HL-60/S4 treated with phorbol 12-myristate 13-acetate at 8.2 ng/mL for 4 days and 3 days (cell line): Measurements from ENCODE around the gene DTX1.

Source experiments
- in situ Hi-C: fragments of 300-500 bp; cut with MboI; formaldehyde crosslinking; loops from 2 replicates; pipeline ENCODE4 v1.15.0; 2022; ENCODE audit warnings: low sequenced_read_pairs

DTX1 gene

GRCh38 chr12:113054948-113055486 lies 1.5 kb upstream of the DTX1 start:
- in situ Hi-C loops: no loop called here

GRCh38 chr12:113055594-113056380 lies 743 bp upstream of the DTX1 start:
- in situ Hi-C loops: no loop called here

- in situ Hi-C loops: no loop called here
These were observed 224 bp upstream of the DTX1 start for GRCh38 chr12:113056381-113056630.

- in situ Hi-C loops: no loop called here
These were observed 1.3 kb downstream of the DTX1 start for GRCh38 chr12:113057565-113058485.

DNA sequence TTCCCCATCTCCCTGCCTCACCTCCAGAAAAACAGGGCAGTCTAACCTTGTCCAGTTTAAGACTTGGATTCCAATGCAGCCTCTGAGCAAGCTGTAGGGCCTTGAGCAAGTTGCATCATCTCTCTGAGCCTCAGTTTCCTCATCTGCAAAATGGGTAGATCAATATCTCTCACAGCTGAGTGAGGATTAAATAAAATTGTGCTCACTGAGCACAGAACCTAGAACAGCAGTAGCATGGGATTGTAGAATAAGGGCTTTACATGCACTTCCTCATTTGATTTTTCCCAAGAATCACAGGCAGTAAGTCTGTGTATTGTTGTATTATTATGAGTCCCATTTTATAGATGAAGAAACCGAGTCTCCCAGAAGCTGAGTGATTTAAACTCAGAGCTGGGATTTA lies 2.0 kb downstream of the DTX1 start:
- in situ Hi-C loops: no loop called here

GRCh38 chr12:113059071-113059595 lies 2.6 kb downstream of the DTX1 start:
- in situ Hi-C loops: no loop called here

DNA sequence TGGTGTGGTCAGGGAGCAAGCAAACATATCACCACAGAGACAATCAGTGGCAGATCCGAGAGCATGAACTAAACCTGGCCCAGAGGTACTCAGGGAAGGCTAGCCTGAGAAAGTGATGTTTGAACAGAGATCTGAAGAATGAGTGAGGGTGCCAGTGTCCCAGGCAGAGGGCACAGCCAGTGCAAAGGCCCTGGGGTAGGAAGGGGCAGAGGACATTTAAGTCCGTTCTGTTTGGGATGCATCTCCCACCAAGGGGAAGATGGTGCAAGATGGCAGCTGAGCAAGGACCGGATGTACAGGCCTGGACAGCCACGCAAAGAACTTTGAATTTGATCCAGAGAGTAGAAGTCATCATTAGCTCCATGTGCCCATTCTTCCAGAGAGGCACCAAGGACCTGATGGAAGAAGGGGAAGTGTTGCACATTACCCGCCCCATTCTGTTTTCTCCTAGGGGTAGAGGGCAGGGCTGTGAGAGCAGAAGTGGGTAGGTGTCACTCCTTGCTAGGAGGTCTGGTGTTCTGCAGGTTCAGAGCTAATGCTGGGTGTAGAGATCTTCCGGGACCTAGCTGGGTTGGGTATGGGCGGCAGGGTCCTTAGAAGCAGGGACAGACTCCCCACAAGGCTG lies 3.9 kb downstream of the DTX1 start:
- in situ Hi-C loops: no loop called here

- in situ Hi-C loops: no loop called here
These were observed 4.6 kb downstream of the DTX1 start for GRCh38 chr12:113061061-113061694.

GRCh38 chr12:113062502-113063395 lies 6.2 kb downstream of the DTX1 start:
- in situ Hi-C loops: no loop called here

GRCh38 chr12:113063396-113064350 lies 7.1 kb downstream of the DTX1 start:
- in situ Hi-C loops: no loop called here

DNA sequence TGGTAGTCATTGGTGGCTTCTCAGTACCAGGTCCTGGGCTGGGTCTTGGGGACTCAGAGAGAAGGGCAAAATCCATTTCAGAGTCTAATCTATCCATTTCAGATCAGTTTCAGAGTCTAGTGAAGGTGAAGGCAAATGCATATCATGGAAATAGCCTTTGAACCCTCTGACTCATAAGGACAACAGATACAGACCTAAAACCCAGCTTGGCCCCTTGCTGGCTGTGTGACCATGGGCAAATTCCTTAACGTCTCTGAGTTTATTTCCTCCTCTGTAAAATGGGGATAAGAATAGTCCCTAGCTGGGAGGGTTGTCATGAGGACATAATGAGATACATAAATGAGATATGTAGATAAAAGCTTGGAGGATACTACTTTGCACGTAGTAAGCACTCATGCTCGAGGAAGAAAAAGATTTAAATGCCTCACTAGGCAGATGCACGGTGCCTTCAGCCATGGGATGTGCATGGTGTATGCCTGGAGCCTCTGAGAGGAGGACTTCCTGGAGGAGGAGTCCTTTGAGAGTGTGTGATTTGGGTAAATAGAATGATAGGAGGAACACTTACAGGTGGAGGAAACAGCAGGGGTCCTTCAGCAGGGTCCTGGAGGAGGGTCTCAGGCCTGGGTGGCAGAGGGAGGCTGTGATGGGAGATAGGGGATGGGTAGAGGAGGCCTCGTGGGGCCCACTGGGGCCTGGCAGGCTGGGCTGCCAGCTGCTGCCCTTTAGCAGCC lies 8.0 kb downstream of the DTX1 start:
- in situ Hi-C loops: no loop called here

DNA sequence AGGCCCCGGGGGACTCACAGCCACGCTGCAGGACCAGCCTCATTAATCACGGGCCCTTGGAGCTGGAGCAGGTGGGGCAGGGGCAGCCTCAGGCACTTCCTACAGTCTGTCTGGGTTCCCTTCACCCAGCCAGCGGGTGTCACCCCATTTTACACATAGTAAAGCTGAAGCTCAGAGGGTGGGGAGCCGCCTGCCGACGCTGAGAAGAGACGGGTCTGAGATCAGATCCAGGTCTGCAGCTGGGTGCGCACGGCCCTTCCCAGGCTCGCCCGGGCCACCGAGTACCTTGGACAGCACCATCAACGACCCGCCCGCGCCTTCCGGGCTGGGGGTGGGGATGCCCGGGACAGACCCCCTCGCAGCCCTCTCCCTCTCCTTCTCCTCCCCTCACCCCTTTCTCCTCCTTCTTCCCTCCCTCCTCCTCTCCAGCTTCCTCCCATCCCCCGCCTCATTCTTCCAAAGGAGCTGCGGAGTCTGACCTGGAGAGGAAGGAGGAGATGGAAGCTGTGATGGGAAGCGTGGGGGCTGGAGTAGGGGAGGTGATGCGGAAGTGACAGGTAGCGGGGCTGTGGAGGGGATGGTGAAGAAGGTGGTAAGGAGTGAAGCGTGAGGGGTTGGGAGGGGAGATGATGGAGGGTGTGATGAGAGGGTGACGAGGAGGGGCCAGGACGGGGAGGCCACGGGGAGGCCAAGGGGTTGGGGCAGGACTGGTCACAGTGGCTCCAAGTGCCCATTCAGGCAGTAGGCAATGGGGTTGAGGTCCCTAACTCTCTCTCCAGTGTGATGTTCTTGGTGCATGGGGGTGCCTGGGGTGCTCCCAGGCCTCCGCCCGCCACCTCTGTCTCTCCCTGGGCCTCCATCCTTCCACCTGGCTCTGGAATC lies 8.8 kb downstream of the DTX1 start:
- in situ Hi-C loops: no loop called here

GRCh38 chr12:113066813-113067400 lies 10.4 kb downstream of the DTX1 start:
- in situ Hi-C loops: no loop called here

GRCh38 chr12:113067987-113068935 lies 11.7 kb downstream of the DTX1 start:
- in situ Hi-C loops: no loop called here

- in situ Hi-C loops: no loop called here
These were observed 12.6 kb downstream of the DTX1 start for GRCh38 chr12:113069149-113069548.

- in situ Hi-C loops: no loop called here
These were observed 13.2 kb downstream of the DTX1 start for GRCh38 chr12:113069751-113070116.
